ENCODE measurements around the gene IFFO2. TPM values are rescaled to one million over a fixed set of nuclear protein-coding genes. Genes with fewer than 3 reads are reported as not detected.
A peak's percentile ranks its signal among the peaks of the same experiment; 100 is the strongest.

Gene IFFO2
- total RNA-seq = 12.4 and 16.2 TPM in 2 replicates
- 41.3 TPM for polyA plus RNA-seq (2012)

DNA sequence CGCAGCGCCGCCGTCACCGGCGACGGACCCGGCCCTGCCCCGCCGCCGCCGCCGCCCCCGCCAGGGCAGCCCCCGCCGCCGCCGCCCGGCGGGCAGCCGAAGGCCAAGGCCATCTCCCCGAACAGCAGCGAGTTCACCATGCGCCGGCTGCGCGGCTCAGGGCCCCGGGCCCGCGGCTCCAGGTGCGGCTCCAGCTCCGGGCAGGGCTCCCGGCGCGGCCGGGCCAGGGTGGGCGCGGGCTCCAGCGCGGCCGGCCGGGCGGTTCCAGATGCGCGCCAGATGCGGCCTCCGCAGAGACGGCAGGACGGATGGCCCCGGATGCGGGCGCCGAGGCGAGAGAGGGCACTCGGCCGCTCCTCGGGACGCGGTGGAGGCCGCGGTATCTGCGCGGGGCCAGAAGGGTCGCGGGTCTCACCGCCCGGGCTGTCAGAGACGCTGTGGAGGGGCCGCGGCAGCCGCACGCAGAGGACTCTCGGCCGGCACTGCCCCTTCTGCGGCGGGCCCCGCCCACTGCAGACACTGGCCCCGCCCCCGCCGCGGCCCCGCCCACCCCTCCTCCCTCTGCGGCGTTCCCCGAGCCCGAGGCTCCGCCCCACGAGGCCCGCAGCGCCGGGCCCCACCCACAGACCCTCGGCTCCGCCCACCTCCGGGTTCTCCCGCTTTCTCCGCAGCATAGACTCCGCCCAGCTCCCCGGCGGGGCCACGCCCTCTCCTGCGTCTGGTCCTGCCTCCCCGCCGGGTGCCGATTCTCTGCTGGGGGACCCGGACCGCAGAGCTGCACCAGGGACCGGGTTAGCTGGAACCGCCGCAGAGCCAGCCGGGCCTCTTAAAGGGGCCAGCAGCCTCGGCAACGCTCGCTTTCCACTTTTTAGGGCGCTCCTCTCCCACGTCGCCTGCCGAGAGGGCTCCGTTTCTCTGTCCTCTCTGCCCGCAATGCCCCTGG, at the start of gene IFFO2:
TSS of gene IFFO2 (minus strand) at position 484 of the 943 bp plus-strand sequence. CDS start at position 140, 344 bp downstream.
- DNase-seq (ENCODE audit: low read depth) = peak; percentile 94

DNA sequence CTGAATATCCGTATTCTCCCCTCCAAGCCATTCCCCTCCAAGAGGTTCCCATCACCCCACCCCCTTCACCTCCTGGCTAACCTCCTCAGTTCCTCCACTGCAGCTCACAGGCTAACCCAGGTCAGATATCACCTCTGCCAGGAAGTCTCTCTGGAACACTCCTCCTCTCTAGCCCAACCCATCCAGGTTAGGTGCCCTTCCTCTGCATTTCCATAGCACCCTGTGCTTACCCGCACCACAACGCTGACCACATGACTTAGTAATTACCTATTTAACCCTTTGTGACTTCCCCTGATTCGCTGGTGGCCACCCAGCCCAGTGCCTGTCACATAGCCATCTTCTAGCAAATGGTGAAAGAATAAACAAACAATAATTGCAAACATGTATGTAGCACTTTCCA, 49.5 kb upstream of the IFFO2 start:
- no peak for DNase-seq (ENCODE audit: low read depth)

- no peak for DNase-seq (ENCODE audit: low read depth)
Measured at GRCh38 chr1:19003371-19004290, 47.2 kb upstream of the IFFO2 start.

- DNase-seq (ENCODE audit: low read depth) = no peak
Measured at GRCh38 chr1:19000065-19000464, 43.6 kb upstream of the IFFO2 start.

- DNase-seq (ENCODE audit: low read depth) = peak; percentile 43
Measured at GRCh38 chr1:18999359-18999758, 42.9 kb upstream of the IFFO2 start.

DNA sequence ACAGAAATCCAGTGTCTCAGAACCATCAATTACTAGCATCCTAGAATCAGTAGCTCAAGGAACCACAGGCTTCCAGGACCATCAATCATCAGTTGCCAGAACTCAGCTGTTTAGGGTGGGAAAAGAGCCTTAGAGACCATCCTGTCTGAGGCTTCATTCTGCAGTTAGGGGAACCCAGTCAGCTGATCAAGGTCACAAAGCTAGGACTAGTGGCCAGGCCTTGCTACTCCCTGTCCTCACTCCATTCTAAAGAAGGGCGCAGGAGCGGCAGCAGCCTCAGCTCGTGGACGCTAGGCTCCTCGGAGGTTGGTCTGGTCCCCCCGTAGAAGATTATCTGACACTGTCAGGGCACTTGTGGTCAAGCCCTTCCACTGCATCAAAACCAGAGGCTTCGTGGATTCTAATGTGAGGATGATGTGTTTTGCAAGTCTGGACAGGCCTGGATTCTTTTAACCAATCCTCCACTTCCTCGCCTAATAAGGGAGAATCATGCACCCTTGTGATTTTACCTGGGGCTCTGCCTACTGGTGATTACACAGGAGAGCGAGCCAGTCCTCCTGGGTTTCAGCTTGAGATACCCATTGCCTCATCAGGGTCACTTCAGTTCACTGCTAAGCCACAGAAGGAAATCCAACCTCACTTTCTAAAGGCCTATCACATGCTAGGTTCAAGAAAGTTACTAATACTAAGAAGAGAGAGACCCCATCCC, 41.7 kb upstream of the IFFO2 start:
- DNase-seq (ENCODE audit: low read depth) = no peak

DNA sequence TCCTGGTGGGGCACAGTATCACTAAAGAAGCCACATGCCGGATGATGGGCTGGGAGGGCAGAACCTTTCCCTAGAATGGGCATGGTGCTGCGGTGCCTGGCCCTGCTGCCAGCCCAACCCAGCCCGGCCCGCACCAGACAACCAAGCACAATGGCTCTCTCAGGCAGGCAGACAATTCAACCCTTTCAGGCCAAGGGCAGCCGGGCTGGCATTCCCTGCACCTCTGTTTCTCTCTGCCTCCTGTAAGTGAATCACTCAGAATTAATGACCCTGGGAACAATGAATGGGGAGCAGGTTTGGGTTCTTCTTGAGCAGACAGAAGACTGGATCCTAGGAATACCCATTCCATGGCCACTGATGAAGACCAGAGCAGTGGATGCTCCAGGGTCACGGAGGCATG, 41.0 kb upstream of the IFFO2 start:
- DNase-seq (ENCODE audit: low read depth) = no peak

GRCh38 chr1:18996548-18997177, 40.2 kb upstream of the IFFO2 start:
- no peak for DNase-seq (ENCODE audit: low read depth)

- no peak for DNase-seq (ENCODE audit: low read depth)
Measured at GRCh38 chr1:18994381-18994780, 37.9 kb upstream of the IFFO2 start.

DNA sequence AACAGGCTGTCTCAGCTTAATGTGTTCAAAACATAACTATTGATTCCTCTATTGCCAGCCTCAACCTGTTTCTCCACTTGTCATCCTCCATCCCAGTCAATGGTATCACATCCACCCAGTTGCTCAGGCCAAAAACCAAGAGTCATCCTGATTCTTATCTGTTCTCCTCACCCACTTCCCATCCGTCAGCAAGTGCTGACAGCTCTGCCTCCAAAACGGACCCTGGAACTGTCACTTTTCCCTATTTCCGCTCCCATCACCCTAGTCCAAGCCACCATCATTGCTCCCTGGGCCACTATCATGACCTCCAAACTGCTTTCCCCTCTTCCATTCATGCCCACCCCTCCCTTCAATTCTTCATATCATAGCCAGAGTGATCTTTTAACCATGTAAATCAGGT, 36.2 kb upstream of the IFFO2 start:
- no peak for DNase-seq (ENCODE audit: low read depth)

DNA sequence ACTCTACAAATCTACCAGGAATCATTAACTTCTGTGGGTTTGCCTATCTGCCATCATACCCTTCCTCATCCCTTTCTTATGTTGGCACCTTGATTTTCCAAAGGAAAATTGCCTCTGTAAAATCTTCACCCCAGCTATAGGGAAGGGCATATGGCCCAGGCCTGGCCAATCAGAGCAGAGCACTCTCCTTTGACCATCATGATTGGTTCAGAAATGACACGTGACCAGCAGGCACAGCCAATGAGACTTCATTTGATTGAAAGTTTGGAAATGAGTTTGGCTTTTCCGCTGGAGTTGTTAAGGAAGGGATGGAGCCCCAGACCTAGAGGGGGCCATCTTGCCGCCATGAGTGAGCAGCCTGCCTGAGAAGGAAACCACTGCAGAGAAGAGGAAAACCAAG, 35.1 kb upstream of the IFFO2 start:
- DNase-seq (ENCODE audit: low read depth) = no peak

GRCh38 chr1:18989896-18990295, 33.4 kb upstream of the IFFO2 start:
- no peak for DNase-seq (ENCODE audit: low read depth)

- DNase-seq (ENCODE audit: low read depth) = no peak
Measured at GRCh38 chr1:18989176-18989799, 32.8 kb upstream of the IFFO2 start.

- DNase-seq (ENCODE audit: low read depth) = no peak
Measured at GRCh38 chr1:18981242-18981641, 24.8 kb upstream of the IFFO2 start.

- DNase-seq (ENCODE audit: low read depth) = peak; percentile 54
Measured at GRCh38 chr1:18978706-18979105, 22.2 kb upstream of the IFFO2 start.

GRCh38 chr1:18977428-18977827, 21.0 kb upstream of the IFFO2 start:
- no peak for DNase-seq (ENCODE audit: low read depth)

- no peak for DNase-seq (ENCODE audit: low read depth)
Measured at GRCh38 chr1:18976096-18976495, 19.6 kb upstream of the IFFO2 start.

DNA sequence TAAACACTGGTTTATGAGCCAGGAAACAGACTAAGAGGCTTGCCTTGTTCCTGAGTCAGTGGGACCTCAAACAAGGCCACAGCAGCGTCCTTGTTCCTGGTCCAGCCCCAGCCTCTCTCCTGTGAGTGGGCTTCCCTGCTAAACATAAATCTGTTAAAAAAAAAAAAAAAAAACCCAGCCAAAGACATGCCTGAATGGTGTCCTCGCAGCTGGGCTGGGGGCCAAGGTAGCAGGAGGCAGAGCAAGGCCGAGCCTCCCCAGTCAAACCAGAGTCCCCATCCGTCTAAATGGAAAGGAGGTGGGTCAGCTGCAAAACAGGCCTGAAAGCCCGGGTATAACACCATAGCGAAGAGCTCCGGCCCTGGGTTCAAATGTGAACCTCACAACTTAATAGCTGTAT, 18.1 kb upstream of the IFFO2 start:
- DNase-seq (ENCODE audit: low read depth) = no peak

DNA sequence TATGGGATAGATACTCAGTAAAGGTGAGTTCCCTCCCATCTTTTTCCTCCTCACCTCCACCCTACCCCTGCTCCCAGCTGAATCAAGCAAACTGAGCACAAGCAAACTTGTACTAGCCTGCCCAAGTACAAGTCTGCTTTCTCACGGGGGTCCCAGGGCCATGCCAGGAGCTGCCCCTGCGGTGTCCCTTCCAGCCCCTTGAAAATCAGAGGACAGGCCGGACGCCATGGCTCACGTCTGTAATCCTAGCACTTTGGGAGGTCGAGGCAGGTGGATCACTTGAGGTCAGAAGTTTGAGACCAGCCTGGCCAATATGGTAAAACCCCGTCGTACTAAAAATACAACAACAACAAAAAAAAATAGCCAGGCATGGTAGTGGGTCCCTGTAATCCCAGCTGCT, 17.5 kb upstream of the IFFO2 start:
- DNase-seq (ENCODE audit: low read depth) = no peak

GRCh38 chr1:18973446-18973955, 17.0 kb upstream of the IFFO2 start:
- no peak for DNase-seq (ENCODE audit: low read depth)

Measured in myocyte (in vitro differentiated cells).